Fibroblast of skin of abdomen (primary cell): ENCODE measurements around the gene NBAS.
"Not testable (repeated sequence)": the region's sequence is repeated elsewhere in the genome, so short reads cannot be mapped to it uniquely, and the experiment has no call there.

Experiments used
- DNase-seq: peaks from one replicate; pipeline ENCODE4 v3.0.0-alpha.2; 2013

The NBAS gene

GRCh38 chr2:15404511-15404910, 156.6 kb downstream of the NBAS start:
- not testable (repeated sequence) for DNase-seq

GRCh38 chr2:15400240-15400826, 160.8 kb downstream of the NBAS start:
- DNase-seq: no peak

DNA sequence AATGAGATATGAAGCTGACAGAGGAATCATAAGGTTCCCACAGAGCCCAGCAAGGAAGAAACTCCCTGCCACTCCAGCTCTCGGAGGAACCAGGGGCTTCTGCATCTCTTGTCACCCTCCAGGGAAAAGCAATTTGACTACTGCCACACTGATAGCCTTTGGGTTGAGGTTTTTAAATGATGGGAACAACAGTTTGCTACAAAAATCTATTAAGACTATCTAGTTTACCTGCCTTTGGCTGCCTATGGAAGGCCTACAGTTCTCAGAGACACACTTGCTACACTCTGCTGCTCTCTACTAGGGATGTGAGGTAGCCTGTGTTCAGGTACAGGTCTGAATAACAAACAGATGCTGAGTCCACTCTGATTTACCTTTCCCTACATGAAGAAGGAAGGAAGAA, 161.9 kb downstream of the NBAS start:
- no peak for DNase-seq

DNA sequence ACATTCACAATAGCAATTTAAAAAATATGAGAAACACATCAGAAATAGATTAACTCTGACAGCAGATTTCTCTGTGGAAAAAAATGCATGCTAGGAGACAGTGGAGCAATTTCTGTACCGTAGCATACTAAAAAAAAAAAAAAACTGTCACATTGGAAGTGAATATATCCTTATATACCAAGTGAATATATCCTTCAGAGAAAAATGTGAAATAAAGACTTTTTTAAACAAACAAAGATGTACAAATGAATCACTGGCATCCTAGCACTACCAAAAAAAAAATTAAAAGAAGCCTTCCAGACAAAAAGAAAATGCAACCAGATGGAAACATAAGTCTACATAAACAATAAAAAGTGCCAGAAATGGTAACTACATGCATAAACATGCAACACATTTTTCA, 169.4 kb downstream of the NBAS start:
- no peak for DNase-seq

GRCh38 chr2:15389895-15390294, 171.2 kb downstream of the NBAS start:
- no peak for DNase-seq

GRCh38 chr2:15389326-15389700, 171.8 kb downstream of the NBAS start:
- DNase-seq: no peak

DNA sequence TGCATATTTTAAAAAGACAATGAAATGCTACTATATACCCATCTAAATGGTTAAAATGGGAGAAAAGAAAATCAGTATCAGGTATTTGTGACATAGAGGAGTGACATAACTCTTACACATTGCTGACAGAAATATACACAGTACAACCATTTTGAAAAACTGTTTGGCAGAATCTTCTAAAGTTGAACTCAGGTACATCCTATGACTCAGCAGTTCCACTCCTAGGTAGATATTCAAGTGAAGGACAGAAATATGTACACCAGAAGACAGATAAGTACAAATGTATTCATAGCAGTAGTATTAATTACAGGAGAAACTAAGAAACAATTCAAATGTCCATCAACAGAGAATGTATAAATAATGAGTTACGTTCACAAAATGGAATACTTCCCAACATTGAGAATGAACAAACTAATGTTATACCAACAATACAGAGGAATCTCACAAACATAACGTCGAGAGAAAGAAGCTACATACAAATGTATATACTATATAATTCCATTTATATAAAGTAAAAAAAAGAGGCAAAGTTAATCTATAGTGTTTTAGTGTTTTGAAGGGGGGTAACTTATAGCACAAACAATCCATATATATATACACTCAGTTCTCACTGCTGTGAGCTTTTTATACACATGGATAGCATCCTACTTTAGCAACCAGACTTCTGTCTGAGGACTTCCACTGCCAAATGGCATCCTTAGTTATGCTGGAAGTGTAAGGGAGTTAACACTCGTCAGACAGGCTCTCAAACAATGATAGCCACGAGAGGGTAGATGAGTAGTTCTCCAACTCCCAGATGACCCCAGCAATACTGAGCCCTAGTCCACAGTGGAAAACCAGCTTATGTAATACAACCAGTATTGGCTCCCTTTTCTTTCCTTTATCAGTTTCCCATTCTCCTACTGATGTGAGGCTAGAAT, 172.5 kb downstream of the NBAS start:
- DNase-seq: no peak

GRCh38 chr2:15385184-15385583, 175.9 kb downstream of the NBAS start:
- no peak for DNase-seq

GRCh38 chr2:15383695-15384350, 177.3 kb downstream of the NBAS start:
- DNase-seq: no peak

DNA sequence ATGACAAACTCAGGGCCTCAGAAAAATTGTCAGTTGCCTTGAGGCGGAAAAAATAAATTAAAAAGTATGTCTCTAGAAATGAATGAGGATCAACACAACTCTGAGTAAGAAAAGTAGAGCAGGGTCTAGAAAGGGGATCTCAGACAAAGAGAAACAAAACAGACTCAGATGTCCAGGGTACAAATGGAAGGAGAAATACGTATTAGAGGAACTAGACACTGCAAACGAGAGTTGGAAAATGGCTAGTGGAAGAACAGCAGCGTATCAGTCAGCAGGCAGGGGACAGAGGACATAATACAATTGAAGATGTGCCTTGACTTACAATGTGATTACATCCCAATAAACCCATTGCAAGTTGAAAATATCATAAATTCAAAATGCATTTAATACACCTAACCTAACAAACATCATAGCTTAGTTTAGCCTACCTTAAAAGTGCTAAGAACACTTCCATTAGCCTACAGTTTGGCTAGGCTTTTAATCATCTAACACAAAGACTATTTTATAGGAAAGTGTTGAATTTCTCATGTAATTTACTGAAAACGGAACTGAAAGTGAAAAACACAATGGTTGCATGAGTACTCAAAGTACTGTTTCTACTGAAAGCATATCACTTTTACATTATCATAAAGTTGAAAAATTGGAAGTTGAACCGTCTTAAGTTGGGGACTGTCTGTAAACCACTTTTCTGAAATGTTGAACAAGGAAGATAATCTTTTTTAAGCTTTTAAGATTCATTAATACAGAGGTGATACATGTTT, 182.8 kb downstream of the NBAS start:
- DNase-seq: no peak

GRCh38 chr2:15377202-15377601, 183.9 kb downstream of the NBAS start:
- DNase-seq: no peak

GRCh38 chr2:15372019-15372418, 189.1 kb downstream of the NBAS start:
- no peak for DNase-seq

DNA sequence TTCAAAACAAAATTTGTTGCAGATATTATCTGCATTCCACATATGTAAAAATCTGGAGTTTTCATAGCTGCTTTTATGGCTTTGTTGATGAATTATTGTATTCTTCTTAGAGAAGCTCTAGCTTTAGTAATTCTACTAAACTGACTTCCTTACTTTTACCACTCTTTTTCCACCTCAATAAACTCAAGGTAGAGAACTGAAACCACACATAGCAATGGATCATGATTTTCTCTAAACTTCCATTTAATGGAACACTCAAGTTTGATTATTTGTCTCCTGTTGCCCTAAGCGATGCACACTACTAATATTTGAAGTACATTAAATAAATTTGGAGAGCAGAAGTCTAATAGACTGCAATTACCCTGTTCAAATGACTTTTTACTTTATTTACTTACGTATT, 192.0 kb downstream of the NBAS start:
- DNase-seq: no peak

DNA sequence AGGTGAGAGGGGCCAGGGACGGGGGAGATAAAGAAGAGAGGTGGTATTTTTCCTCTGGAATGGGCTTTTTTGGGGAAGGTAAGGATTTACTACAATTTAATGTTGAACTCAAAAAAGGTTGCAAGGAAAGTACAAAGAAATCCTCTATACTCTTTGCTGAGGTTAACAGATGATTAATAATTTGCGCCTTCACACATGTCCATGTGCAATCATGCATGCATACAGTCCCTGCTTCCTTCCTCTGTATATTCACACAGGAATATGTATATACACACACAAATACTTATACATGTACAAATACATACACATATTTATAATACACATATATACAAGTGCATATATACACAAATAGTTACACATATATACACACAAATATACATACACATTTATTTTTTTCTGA, 193.4 kb downstream of the NBAS start:
- no peak for DNase-seq

DNA sequence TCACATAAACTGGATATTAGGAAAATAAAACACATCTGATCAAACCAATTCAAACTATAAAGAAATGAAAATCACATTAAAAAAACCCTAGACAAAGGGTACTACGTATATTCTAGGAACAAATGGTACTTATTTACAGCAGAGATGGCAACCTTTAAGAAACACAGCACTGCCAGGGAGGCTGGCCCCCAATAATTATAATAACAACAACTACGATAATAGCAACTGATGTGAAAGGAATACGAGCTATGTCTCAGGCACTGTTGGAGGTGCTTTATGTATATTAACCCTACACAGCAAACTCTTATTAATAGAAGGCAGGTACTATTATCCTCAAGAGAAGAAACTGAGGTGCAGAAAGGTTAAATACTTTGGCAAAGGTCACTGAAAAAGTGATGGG, 193.9 kb downstream of the NBAS start:
- DNase-seq: no peak

GRCh38 chr2:15365411-15365810, 195.7 kb downstream of the NBAS start:
- no peak for DNase-seq

- peak; percentile 44 for DNase-seq
These were observed 196.6 kb downstream of the NBAS start for GRCh38 chr2:15364561-15364960.

DNA sequence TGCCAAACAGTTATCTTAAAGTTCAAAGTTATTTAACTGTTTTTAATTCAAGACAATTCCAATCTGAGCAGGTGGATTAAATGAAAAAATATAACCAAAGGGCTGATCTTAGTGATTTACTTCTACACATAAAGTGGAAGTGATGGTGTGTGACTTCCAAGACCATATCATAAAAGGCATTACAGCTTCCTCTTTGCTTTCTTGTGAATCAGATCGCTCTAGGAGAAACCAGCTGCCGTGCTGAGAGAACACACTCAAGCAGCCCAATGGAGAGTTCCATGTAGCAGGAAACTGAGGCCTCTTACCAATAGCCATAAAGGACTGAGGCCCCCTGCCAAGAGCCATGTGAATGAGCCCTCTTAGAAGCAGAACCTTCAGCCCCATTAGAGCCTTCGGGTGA, 197.4 kb downstream of the NBAS start:
- no peak for DNase-seq

- peak; percentile 73 for DNase-seq
These were observed 198.0 kb downstream of the NBAS start for GRCh38 chr2:15363142-15363541.

GRCh38 chr2:15359716-15360531, 201.2 kb downstream of the NBAS start:
- DNase-seq: peak; percentile 83

- DNase-seq: no peak
These were observed 203.2 kb downstream of the NBAS start for GRCh38 chr2:15357922-15358321.

DNA sequence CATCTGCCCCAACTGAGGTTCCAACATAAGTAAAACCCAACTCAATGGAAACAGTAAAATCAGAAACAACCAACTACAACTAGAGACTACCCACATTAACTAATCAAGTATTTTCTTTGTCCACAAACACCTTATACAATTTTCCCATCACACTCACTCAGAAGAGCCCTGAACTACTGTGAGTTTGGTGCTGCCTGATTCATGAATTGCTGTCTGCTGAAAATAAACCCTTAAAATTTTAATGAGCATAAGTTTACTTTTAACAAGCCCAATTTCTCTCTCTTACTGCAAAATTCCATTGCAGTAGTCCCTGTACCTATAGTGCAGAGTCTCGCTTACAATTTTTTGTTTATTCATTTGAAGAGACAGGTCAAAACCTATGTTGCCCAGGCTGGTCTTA, 203.9 kb downstream of the NBAS start:
- no peak for DNase-seq
